NCI-H2196 treated with DMSO at 0.1 percent for 48 hours (cell line): ENCODE data around the gene MGAT5B.
"Not testable (repeated sequence)": the region's sequence is repeated elsewhere in the genome, so short reads cannot be mapped to it uniquely, and the experiment has no call there.

ENCODE experiments used
- DNase-seq: peaks from one replicate; lab custom pipeline; 2025; ENCODE audit not compliant: unreplicated experiment; lab: John Stamatoyannopoulos, UW

The MGAT5B gene

GRCh38 chr17:76845541-76846017, 22.6 kb upstream of the MGAT5B start:
- DNase-seq: no peak

- DNase-seq: no peak
These were observed 21.2 kb upstream of the MGAT5B start for GRCh38 chr17:76847031-76847430.

GRCh38 chr17:76848670-76849069, 19.5 kb upstream of the MGAT5B start:
- DNase-seq: no peak

- DNase-seq: not testable (repeated sequence)
These were observed 19.0 kb upstream of the MGAT5B start for GRCh38 chr17:76849160-76849559.

- no peak for DNase-seq
These were observed 15.4 kb upstream of the MGAT5B start for GRCh38 chr17:76852843-76853242.

- no peak for DNase-seq
These were observed 13.1 kb upstream of the MGAT5B start for GRCh38 chr17:76855105-76855504.

GRCh38 chr17:76862079-76862478, 6.1 kb upstream of the MGAT5B start:
- no peak for DNase-seq

GRCh38 chr17:76862494-76862893, 5.7 kb upstream of the MGAT5B start:
- no peak for DNase-seq

- no peak for DNase-seq
These were observed 4.2 kb upstream of the MGAT5B start for GRCh38 chr17:76864024-76864423.

- DNase-seq: no peak
These were observed 3.0 kb upstream of the MGAT5B start for GRCh38 chr17:76865174-76865573.

GRCh38 chr17:76866203-76866602, 2.0 kb upstream of the MGAT5B start:
- no peak for DNase-seq

- DNase-seq: no peak
These were observed 1.2 kb upstream of the MGAT5B start for GRCh38 chr17:76866774-76867577.

GRCh38 chr17:76867578-76868175, 527 bp upstream of the MGAT5B start:
- no peak for DNase-seq

GRCh38 chr17:76868669-76869495, 678 bp downstream of the MGAT5B start:
- no peak for DNase-seq

- DNase-seq: no peak
These were observed 1.5 kb downstream of the MGAT5B start for GRCh38 chr17:76869496-76870376.

- no peak for DNase-seq
These were observed 2.1 kb downstream of the MGAT5B start for GRCh38 chr17:76870377-76870714.

GRCh38 chr17:76871668-76872067, 3.5 kb downstream of the MGAT5B start:
- no peak for DNase-seq

GRCh38 chr17:76872221-76872873, 4.1 kb downstream of the MGAT5B start:
- DNase-seq: no peak

GRCh38 chr17:76872874-76873221, 4.6 kb downstream of the MGAT5B start:
- no peak for DNase-seq

- DNase-seq: no peak
These were observed 5.7 kb downstream of the MGAT5B start for GRCh38 chr17:76873856-76874255.
